Measurements from ENCODE around the gene ASB4.

The ASB4 gene

GRCh38 chr7:95509199-95509598, 23.5 kb downstream of the ASB4 start:
- no peak for TF ChIP-seq EZH2phosphoT487 (conservative IDR thresholded peaks at IDR 0.05; ENCODE audit: low read length)
- TF ChIP-seq CTCF (IDR thresholded peaks at IDR 0.05; ENCODE audit: insufficient read depth, low read length, poor library complexity, severe bottlenecking): no peak
- H3K9me2 ChIP-seq (replicated peaks; ENCODE audit: insufficient read depth, low read length): no peaks in the 10 kb centered on the region
- H3K9ac ChIP-seq (ENCODE audit: low read length): no peak overlapping the region
- H3F3A ChIP-seq (ENCODE audit: insufficient read depth): no peaks in the 10 kb centered on the region
- H3K27ac ChIP-seq (ENCODE audit: low read depth, low read length): no peak overlapping the region
- H3K36me3 ChIP-seq (ENCODE audit: low read length): no peaks in the 10 kb centered on the region
- H3K4me2 ChIP-seq (ENCODE audit: low read depth, low read length, poor library complexity, severe bottlenecking): no peak overlapping the region
- no peaks in the 10 kb centered on the region for H3K79me2 ChIP-seq (ENCODE audit: insufficient read depth, low read length)
- no peaks in the 10 kb centered on the region for H3K27me3 ChIP-seq (ENCODE audit: low read length)
- no peaks in the 10 kb centered on the region for H4K20me1 ChIP-seq (ENCODE audit: low read depth, low read length)
- no peak overlapping the region for H2AFZ ChIP-seq (ENCODE audit: low read depth, low read length, severe bottlenecking)
- no peak overlapping the region for H3K4me3 ChIP-seq (ENCODE audit: insufficient read depth, low read length, poor library complexity, severe bottlenecking)
- H3K9me3 ChIP-seq (ENCODE audit: insufficient read depth, low read length): no peaks in the 10 kb centered on the region

- H3K4me2 ChIP-seq (ENCODE audit: low read depth, low read length, poor library complexity, severe bottlenecking): peak overlapping the region; percentile 3
- no peak overlapping the region for H3K4me3 ChIP-seq (ENCODE audit: insufficient read depth, low read length, poor library complexity, severe bottlenecking)
- no peaks in the 10 kb centered on the region for H4K20me1 ChIP-seq (ENCODE audit: low read depth, low read length)
- H2AFZ ChIP-seq (ENCODE audit: low read depth, low read length, severe bottlenecking): peak overlapping the region; percentile 62
- no peaks in the 10 kb centered on the region for H3F3A ChIP-seq (ENCODE audit: insufficient read depth)
- no peaks in the 10 kb centered on the region for H3K36me3 ChIP-seq (ENCODE audit: low read length)
- H3K79me2 ChIP-seq (ENCODE audit: insufficient read depth, low read length): no peaks in the 10 kb centered on the region
- H3K27ac ChIP-seq (ENCODE audit: low read depth, low read length): no peak overlapping the region
- H3K27me3 ChIP-seq (ENCODE audit: low read length): no peaks in the 10 kb centered on the region
- H3K9me2 ChIP-seq (replicated peaks; ENCODE audit: insufficient read depth, low read length): no peaks in the 10 kb centered on the region
- peak; percentile 93 for TF ChIP-seq CTCF (IDR thresholded peaks at IDR 0.05; ENCODE audit: insufficient read depth, low read length, poor library complexity, severe bottlenecking)
- TF ChIP-seq EZH2phosphoT487 (conservative IDR thresholded peaks at IDR 0.05; ENCODE audit: low read length): no peak
- H3K9me3 ChIP-seq (ENCODE audit: insufficient read depth, low read length): no peaks in the 10 kb centered on the region
- no peak overlapping the region for H3K9ac ChIP-seq (ENCODE audit: low read length)
These were observed 26.0 kb downstream of the ASB4 start for GRCh38 chr7:95511716-95512260.

DNA sequence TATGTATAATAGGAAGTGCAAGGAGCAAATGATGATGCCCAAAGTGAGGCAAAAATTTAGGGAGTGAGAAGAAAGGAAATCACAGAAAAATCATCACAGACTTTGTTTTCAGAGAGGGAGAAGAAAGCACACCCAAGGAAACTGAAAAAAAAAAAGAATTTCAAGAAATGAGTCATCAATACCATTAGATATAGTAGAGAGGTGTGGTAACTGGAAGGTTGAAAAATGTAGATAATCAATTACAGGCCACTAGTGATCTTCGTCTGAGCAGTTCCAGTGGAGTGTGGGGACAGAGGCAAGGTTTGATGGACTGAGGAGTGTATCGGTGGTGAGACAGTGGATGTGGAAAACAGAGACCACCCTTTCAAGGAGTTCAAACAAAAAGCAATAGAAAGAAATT, 31.7 kb downstream of the ASB4 start:
- no peak for TF ChIP-seq EZH2phosphoT487 (conservative IDR thresholded peaks at IDR 0.05; ENCODE audit: low read length)
- no peak for TF ChIP-seq CTCF (IDR thresholded peaks at IDR 0.05; ENCODE audit: insufficient read depth, low read length, poor library complexity, severe bottlenecking)
- no peaks in the 10 kb centered on the region for H3F3A ChIP-seq (ENCODE audit: insufficient read depth)
- no peaks in the 10 kb centered on the region for H3K27me3 ChIP-seq (ENCODE audit: low read length)
- no peaks in the 10 kb centered on the region for H3K36me3 ChIP-seq (ENCODE audit: low read length)
- no peak overlapping the region for H2AFZ ChIP-seq (ENCODE audit: low read depth, low read length, severe bottlenecking)
- no peaks in the 10 kb centered on the region for H4K20me1 ChIP-seq (ENCODE audit: low read depth, low read length)
- H3K79me2 ChIP-seq (ENCODE audit: insufficient read depth, low read length): no peaks in the 10 kb centered on the region
- no peak overlapping the region for H3K9ac ChIP-seq (ENCODE audit: low read length)
- H3K9me3 ChIP-seq (ENCODE audit: insufficient read depth, low read length): no peaks in the 10 kb centered on the region
- no peaks in the 10 kb centered on the region for H3K9me2 ChIP-seq (replicated peaks; ENCODE audit: insufficient read depth, low read length)
- H3K27ac ChIP-seq (ENCODE audit: low read depth, low read length): no peak overlapping the region
- H3K4me3 ChIP-seq (ENCODE audit: insufficient read depth, low read length, poor library complexity, severe bottlenecking): no peak overlapping the region
- H3K4me2 ChIP-seq (ENCODE audit: low read depth, low read length, poor library complexity, severe bottlenecking): no peak overlapping the region
